H9 (cell line): ENCODE data around the gene YWHAB. TPM values are rescaled to one million over a fixed set of nuclear protein-coding genes. Genes with fewer than 3 reads are reported as not detected.

Source experiments
- DNase-seq: peaks from one replicate; pipeline ENCODE4 v3.0.0-alpha.2; 2017
- H2AFZ ChIP-seq: one replicate; pipeline ENCODE4 v1.6.1; 2013; ENCODE audit warnings: mild to moderate bottlenecking, low read length, control low read depth, moderate library complexity
- H2AK5ac ChIP-seq: 2 replicates; pipeline ENCODE4 v1.6.1; 2013; ENCODE audit warnings: low read length, control low read depth, mixed read lengths; ENCODE audit not compliant: insufficient read length
- H2BK120ac ChIP-seq: one replicate; pipeline ENCODE4 v1.6.1; 2013; ENCODE audit warnings: low read depth, mild to moderate bottlenecking, low read length, control low read depth, inconsistent platforms; ENCODE audit not compliant: poor library complexity, severe bottlenecking
- H2BK12ac ChIP-seq: 2 replicates; pipeline ENCODE4 v1.6.1; 2013; ENCODE audit warnings: low read length, control low read depth, mixed read lengths, low read depth; ENCODE audit not compliant: insufficient read length
- H2BK15ac ChIP-seq: 2 replicates; pipeline ENCODE4 v1.6.1; 2013; ENCODE audit warnings: low read depth, low read length, control low read depth
- H2BK20ac ChIP-seq: one replicate; pipeline ENCODE4 v1.6.1; 2013; ENCODE audit warnings: low read depth, mild to moderate bottlenecking, low read length, control low read depth, inconsistent platforms; ENCODE audit not compliant: poor library complexity, severe bottlenecking
- H2BK5ac ChIP-seq: 2 replicates; pipeline ENCODE4 v1.6.1; 2013; ENCODE audit warnings: low read length, control low read depth, mixed read lengths; ENCODE audit not compliant: insufficient read length
- H3K14ac ChIP-seq: 2 replicates; pipeline ENCODE4 v1.6.1; 2013; ENCODE audit warnings: low read length, control low read depth; ENCODE audit not compliant: insufficient read depth
- H3K18ac ChIP-seq: 2 replicates; pipeline ENCODE4 v1.6.1; 2013; ENCODE audit warnings: low read depth, mild to moderate bottlenecking, mixed read lengths, low read length, control low read depth; ENCODE audit not compliant: insufficient read length
- H3K23ac ChIP-seq: 2 replicates; pipeline ENCODE4 v1.6.1; 2013; ENCODE audit warnings: low read length, control low read depth, mixed read lengths, low read depth; ENCODE audit not compliant: insufficient read length
- H3K23me2 ChIP-seq: 2 replicates; pipeline ENCODE4 v1.6.1; 2013; ENCODE audit warnings: low read depth, mild to moderate bottlenecking, mixed read lengths, low read length, control low read depth; ENCODE audit not compliant: insufficient read length, poor library complexity, severe bottlenecking
- H3K27ac ChIP-seq: 2 replicates; pipeline ENCODE4 v1.5.1; 2013; ENCODE audit warnings: low read length, control low read depth, mixed read lengths, low read depth; ENCODE audit not compliant: insufficient read length
- H3K27me3 ChIP-seq: 2 replicates; pipeline ENCODE4 v1.6.1; 2013; ENCODE audit warnings: low read length, control low read depth, inconsistent platforms; ENCODE audit not compliant: insufficient read depth
- H3K4ac ChIP-seq: 2 replicates; pipeline ENCODE4 v1.6.1; 2013; ENCODE audit warnings: low read depth, mild to moderate bottlenecking, control low read depth, inconsistent platforms, low read length, moderate library complexity
- H3K4me1 ChIP-seq: 2 replicates; pipeline ENCODE4 v1.6.1; 2013; ENCODE audit warnings: low read length, control low read depth, inconsistent platforms; ENCODE audit not compliant: insufficient read depth
- H3K4me2 ChIP-seq: 2 replicates; pipeline ENCODE4 v1.6.1; 2013; ENCODE audit warnings: low read length, control low read depth, mixed read lengths; ENCODE audit not compliant: insufficient read length, insufficient read depth
- H3K56ac ChIP-seq: 2 replicates; pipeline ENCODE4 v1.6.1; 2013; ENCODE audit warnings: low read depth, mild to moderate bottlenecking, mixed read lengths, low read length, control low read depth; ENCODE audit not compliant: insufficient read length
- H3K79me1 ChIP-seq: 2 replicates; pipeline ENCODE4 v1.6.1; 2013; ENCODE audit warnings: low read depth, mild to moderate bottlenecking, moderate library complexity, low read length, control low read depth, inconsistent platforms; ENCODE audit not compliant: insufficient read depth, poor library complexity, severe bottlenecking
- H3K79me2 ChIP-seq: 2 replicates; pipeline ENCODE4 v1.6.1; 2013; ENCODE audit warnings: low read length, control low read depth, inconsistent platforms; ENCODE audit not compliant: insufficient read depth
- H3K9ac ChIP-seq: 2 replicates; pipeline ENCODE4 v1.6.1; 2013; ENCODE audit warnings: low read length, control low read depth, mixed read lengths; ENCODE audit not compliant: insufficient read length; ENCODE audit errors: extremely low read depth
- H3K9me3 ChIP-seq: one replicate; pipeline ENCODE4 v1.6.1; 2013; ENCODE audit warnings: low read depth, low read length, inconsistent platforms; ENCODE audit not compliant: control insufficient read depth
- H3T11ph ChIP-seq: one replicate; pipeline ENCODE4 v1.6.1; 2013; ENCODE audit warnings: mild to moderate bottlenecking, low read length, control low read depth, inconsistent platforms
- H4K20me1 ChIP-seq: one replicate; pipeline ENCODE4 v1.6.1; 2013; ENCODE audit not compliant: control insufficient read depth, insufficient read length, insufficient read depth
- H4K5ac ChIP-seq: 2 replicates; pipeline ENCODE4 v1.6.1; 2013; ENCODE audit warnings: low read depth, mild to moderate bottlenecking, mixed read lengths, low read length, control low read depth; ENCODE audit not compliant: insufficient read length
- H4K8ac ChIP-seq: replicated peaks from 2 replicates; pipeline ENCODE4 v1.6.1; 2013; ENCODE audit warnings: low read length, control low read depth, mixed read lengths, low read depth; ENCODE audit not compliant: insufficient read length
- H4K91ac ChIP-seq: 2 replicates; pipeline ENCODE4 v1.6.1; 2013; ENCODE audit warnings: low read depth, mild to moderate bottlenecking, moderate library complexity, mixed read lengths, low read length, control low read depth; ENCODE audit not compliant: insufficient read length
- H3K27ac Mint-ChIP-seq, 3 experiments: 2 replicates in 2 of 3; 3 replicates in 1 of 3; pipeline ENCODE4 v1.8.0; 2020 to 2021; ENCODE audit warnings: mixed read lengths in 3 of 3, mild to moderate bottlenecking in 1 of 3, moderate library complexity in 1 of 3
- H3K27me3 Mint-ChIP-seq: 2 replicates; pipeline ENCODE4 v1.8.0; 2021; ENCODE audit warnings: low read depth, mild to moderate bottlenecking, moderate library complexity, mixed read lengths
- H3K36me3 Mint-ChIP-seq, 3 experiments: 2 replicates in 2 of 3; 3 replicates in 1 of 3; pipeline ENCODE4 v1.8.0; 2020 to 2021; ENCODE audit warnings: low read depth in 3 of 3, mixed read lengths in 3 of 3; ENCODE audit not compliant: insufficient read depth in 1 of 3
- H3K4me1 Mint-ChIP-seq, 2 experiments: 2 replicates each; pipeline ENCODE4 v1.8.0; 2020; ENCODE audit warnings: mixed read lengths in 2 of 2
- H3K4me3 Mint-ChIP-seq, 2 experiments: 2 replicates in 1 of 2; 3 replicates in 1 of 2; pipeline ENCODE4 v1.8.0; 2020 to 2021; ENCODE audit warnings: mild to moderate bottlenecking in 2 of 2, mixed read lengths in 2 of 2, moderate library complexity in 1 of 2
- H3K9me3 Mint-ChIP-seq, 2 experiments: 2 replicates in 1 of 2; 3 replicates in 1 of 2; pipeline ENCODE4 v1.8.0; 2020; ENCODE audit warnings: mild to moderate bottlenecking in 2 of 2, mixed read lengths in 2 of 2, moderate library complexity in 1 of 2
- CTCF ChIP-seq: fragments of 200-600 bp; sonication (generic); conservative IDR thresholded peaks from 3 replicates; pipeline ENCODE4 v1.8.0; 2021; ENCODE audit warnings: antibody characterized with exemption, mild to moderate bottlenecking
- WGBS: extraction: QIAGEN DNeasy Blood & Tissue Kit; methylation state at CpG from one replicate; pipeline ENCODE4 v1.1.7; 2013; ENCODE audit warnings: missing lambda C conversion rate, low lambda C conversion rate, mixed read lengths; ENCODE audit not compliant: insufficient read length; ENCODE audit errors: extremely low coverage; 5-methylcytosine and 5-hydroxymethylcytosine counted together
- total RNA-seq: library from RNA; stranded (reverse); gene quantifications from 2 replicates; pipeline ENCODE4 v1.2.1, GENCODE V29; 2021

YWHAB gene
- total RNA-seq, 1 experiment from 2014 or later = 203 TPM

GRCh38 chr20:44901974-44902373, 16.5 kb downstream of the YWHAB start:
- Mint-ChIP-seq H3K4me1 (no peaks in the 10 kb centered on the region), H3K4me3 (no peak overlapping the region), H3K27ac (no peak overlapping the region), H3K36me3 (peaks cover 22 to 61% (median 57%) of the 10 kb centered on the region in 3 experiments), H3K27me3 (no peaks in the 10 kb centered on the region), H3K9me3 (no peaks in the 10 kb centered on the region)
- H3K27ac ChIP-seq = no peak overlapping the region
- no peak for TF ChIP-seq CTCF
- H3K23me2 ChIP-seq = no peaks in the 10 kb centered on the region
- no peak overlapping the region for H3K4ac ChIP-seq
- H2AK5ac ChIP-seq = no peak overlapping the region
- H2BK20ac ChIP-seq = no peak overlapping the region
- no peak overlapping the region for H4K8ac ChIP-seq
- H3K79me2 ChIP-seq = peaks cover 19% of the 10 kb centered on the region
- H3K4me2 ChIP-seq = no peak overlapping the region
- no peaks in the 10 kb centered on the region for H3K9me3 ChIP-seq
- no CpG with 5 or more reads among the region's 2 CpGs for WGBS
- no peak overlapping the region for H4K91ac ChIP-seq
- H3K14ac ChIP-seq = no peak overlapping the region
- H3T11ph ChIP-seq = no peak overlapping the region
- H4K20me1 ChIP-seq = no peaks in the 10 kb centered on the region
- no peak overlapping the region for H2BK120ac ChIP-seq
- H2BK12ac ChIP-seq = no peak overlapping the region
- no peak for DNase-seq
- no peak overlapping the region for H4K5ac ChIP-seq
- no peak overlapping the region for H2AFZ ChIP-seq
- H2BK5ac ChIP-seq = no peak overlapping the region
- H3K18ac ChIP-seq = no peak overlapping the region
- H2BK15ac ChIP-seq = no peak overlapping the region
- no peak overlapping the region for H3K56ac ChIP-seq
- peaks cover 10% of the 10 kb centered on the region for H3K79me1 ChIP-seq
- no peaks in the 10 kb centered on the region for H3K27me3 ChIP-seq
- H3K23ac ChIP-seq = no peak overlapping the region
- no peak overlapping the region for H3K9ac ChIP-seq
- peaks cover 3% of the 10 kb centered on the region; the same call in 1 of the 2 replicates for H3K4me1 ChIP-seq
